WI38 (cell line): ENCODE results near the gene KRT79.

Experiments
- H3K4me3 ChIP-seq: 2 replicates; pipeline ENCODE4 v1.5.1; 2011; ENCODE audit warnings: low read depth, mild to moderate bottlenecking, control low read depth, low read length
- CTCF ChIP-seq: IDR thresholded peaks from 2 replicates; pipeline ENCODE4 v1.5.1; 2012; ENCODE audit warnings: low read depth, mild to moderate bottlenecking, control low read depth, low read length

The KRT79 gene

DNA sequence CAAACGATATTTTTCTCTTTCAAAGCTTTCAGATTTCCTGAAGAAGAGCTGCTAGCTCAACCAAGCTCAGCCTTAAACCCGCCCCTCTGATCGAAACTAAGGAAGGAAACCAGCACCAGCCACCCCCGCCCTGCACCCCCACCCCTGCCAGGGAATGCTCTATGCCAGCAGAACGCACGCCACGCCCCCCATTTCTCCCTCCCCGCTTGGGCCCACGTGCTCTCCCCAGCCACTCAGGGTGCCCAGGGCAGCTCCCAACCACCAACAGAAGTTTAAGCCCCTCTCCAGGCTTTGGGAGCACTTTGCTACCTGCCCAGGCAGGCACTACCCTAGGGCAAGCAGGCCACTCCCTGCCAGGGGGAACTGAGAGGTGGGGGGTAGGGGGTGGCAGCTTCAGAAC is 33.5 kb upstream of the KRT79 start:
- no peak for TF ChIP-seq CTCF

DNA sequence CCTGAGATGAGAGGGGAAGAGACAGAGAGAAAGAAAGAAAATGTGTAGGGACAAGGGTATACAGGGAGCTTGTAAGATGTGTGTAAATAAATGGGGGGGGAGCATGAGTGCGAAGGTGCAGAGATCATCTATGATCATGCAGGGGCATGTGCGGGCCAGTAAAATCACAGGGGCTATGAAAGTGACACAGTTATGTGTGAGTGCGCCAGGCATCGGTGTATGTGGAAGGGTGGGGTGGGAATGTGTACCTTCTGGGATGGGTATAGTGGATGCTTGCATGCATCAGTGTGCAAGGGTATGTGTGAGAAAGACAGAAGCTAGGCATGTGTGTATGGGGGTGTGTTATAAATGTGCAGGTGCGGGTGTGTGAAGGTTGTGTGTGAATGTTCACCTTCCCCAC is 33.0 kb upstream of the KRT79 start:
- no peak for TF ChIP-seq CTCF
- no peak overlapping the region for H3K4me3 ChIP-seq

More for the DNA sequence above, 33.5 kb upstream of the KRT79 start:
- no peak overlapping the region for H3K4me3 ChIP-seq

DNA sequence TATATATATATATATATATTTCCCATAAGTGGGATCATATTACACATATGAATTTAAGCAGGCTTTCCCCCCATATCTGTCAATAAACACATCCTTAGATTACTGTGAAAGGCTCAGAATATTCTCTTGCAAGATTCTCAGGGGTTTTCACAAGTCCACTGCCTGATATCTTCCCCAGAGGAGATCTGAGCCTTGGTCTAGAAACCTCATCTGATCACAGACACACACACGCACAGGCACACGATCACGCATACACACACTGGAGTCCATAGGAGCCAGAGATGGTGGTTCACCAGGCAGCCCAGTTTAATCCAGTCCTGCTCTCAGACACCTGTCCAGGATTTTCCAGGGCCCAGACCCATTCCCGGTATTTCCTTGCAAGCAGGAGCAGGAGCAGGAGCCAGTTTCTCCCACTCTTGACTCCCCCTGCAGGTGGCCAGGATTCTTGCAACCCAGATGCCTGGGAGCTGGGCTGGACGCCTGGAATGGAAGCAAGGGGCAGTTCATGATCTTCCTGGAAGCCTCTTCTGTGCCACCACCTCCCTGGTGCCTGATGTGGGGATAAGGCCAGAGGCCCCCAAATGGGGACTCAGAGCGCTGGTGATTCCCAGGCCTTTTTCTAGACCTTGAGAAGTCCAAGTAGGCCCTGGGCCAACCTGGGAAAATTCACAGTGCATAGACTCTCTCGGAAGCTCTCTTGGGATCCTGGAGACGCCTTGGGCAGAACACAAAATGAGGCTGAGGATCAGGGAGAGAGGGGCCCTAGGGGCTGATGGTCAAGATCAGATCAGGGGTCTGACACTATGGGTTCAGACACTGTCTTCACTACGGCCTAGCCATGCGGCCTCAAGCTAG is 31.2 kb upstream of the KRT79 start:
- TF ChIP-seq CTCF = peak; percentile 98
- H3K4me3 ChIP-seq = no peak overlapping the region

- no peak overlapping the region for H3K4me3 ChIP-seq
- TF ChIP-seq CTCF = no peak
These were observed 27.9 kb upstream of the KRT79 start for GRCh38 chr12:52862023-52862422.

DNA sequence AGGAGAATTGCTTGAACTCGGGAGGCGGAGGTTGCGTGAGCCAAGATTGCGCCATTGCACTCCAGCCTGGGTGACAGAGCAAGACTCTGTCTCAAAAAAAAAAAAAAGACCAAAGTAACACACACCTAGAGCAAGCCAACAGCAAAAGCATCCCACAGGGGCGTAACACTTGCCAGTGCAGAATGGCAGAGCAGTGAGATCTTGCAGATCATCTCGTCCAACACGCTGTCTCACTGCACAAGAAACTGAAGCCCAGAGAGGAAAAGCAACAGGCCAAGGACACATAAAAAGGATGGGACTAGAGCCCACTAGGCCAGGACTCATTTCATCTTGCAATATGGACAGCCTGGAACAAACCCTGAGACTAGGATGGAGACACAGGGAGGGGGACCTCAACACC is 27.4 kb upstream of the KRT79 start:
- no peak for TF ChIP-seq CTCF
- no peak overlapping the region for H3K4me3 ChIP-seq

DNA sequence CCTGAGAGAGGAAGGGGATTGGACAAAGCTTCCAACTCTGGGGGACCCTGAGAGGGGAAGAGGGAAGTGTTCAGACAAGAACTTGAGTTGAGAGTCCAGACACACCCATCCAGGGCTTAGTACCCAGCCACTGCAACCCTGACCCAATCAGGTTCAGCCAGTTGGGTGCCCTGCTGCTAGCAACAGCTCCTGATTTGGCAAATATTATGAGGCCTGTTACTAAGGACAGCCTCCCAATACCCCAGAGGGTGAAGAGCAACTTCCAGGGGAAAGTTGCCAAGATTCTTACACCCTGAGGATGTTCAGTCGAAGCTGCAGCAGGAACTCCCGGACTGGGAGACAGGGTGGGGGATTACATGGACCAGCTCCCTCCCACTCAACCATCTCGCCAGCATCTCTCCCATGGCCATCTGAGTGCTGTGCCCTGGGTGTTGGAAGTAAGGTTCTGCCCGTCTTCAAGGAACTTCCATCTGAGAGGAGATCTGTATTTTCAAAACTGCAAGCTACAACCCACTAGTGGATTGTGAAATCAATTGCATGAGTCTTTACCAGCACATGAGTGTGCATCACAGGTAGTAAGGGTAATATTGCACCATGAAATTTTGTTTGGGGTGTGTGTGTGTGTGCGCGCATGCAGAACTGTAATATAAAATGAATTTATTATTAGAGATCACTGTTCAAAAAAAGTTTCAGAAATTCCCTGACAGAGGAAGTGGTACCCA is 26.2 kb upstream of the KRT79 start:
- H3K4me3 ChIP-seq = no peak overlapping the region
- no peak for TF ChIP-seq CTCF

- TF ChIP-seq CTCF = no peak
- H3K4me3 ChIP-seq = no peak overlapping the region
These were observed 23.4 kb upstream of the KRT79 start for GRCh38 chr12:52857500-52857899.
